Suprapubic skin (tissue), 4 donors: ENCODE data around the gene IMPA2. TPM values are rescaled to one million over a fixed set of nuclear protein-coding genes. Genes with fewer than 3 reads are reported as not detected.
"Not testable (repeated sequence)": the region's sequence is repeated elsewhere in the genome, so short reads cannot be mapped to it uniquely, and the experiment has no call there.

Experiments
- DNase-seq, 2 donors: peaks; one replicate each; pipeline ENCODE4 v3.0.0-alpha.2; 2019; ENCODE audit warnings: low spot score in 2 of 2
- H3K27ac ChIP-seq: fragments of 200-600 bp; sonication (generic); one replicate; pipeline ENCODE4 v1.5.1; 2019
- H3K27me3 ChIP-seq: fragments of 200-600 bp; sonication (generic); one replicate; pipeline ENCODE4 v1.5.1; 2019
- H3K36me3 ChIP-seq: fragments of 200-600 bp; sonication (generic); one replicate; pipeline ENCODE4 v1.5.1; 2019
- H3K4me1 ChIP-seq: fragments of 200-600 bp; sonication (generic); one replicate; pipeline ENCODE4 v1.5.1; 2019
- H3K4me3 ChIP-seq: fragments of 200-600 bp; sonication (generic); one replicate; pipeline ENCODE4 v1.5.1; 2019; ENCODE audit warnings: mild to moderate bottlenecking
- H3K9me3 ChIP-seq: fragments of 200-600 bp; sonication (generic); one replicate; pipeline ENCODE4 v1.5.1; 2019
- CTCF ChIP-seq, 2 donors: fragments of 200-600 bp in 1 of 2; fragments of 450-650 bp in 1 of 2; sonication (generic) in 1 of 2; IDR thresholded peaks; one replicate each; pipeline ENCODE4 v1.5.1; 2016 to 2019; ENCODE audit warnings: antibody characterized with exemption in 2 of 2, mild to moderate bottlenecking in 1 of 2, moderate library complexity in 1 of 2
- EP300 ChIP-seq: sonication (generic); formaldehyde crosslinking; IDR thresholded peaks from one replicate; pipeline ENCODE4 v1.6.1; 2017; ENCODE audit warnings: antibody characterized with exemption
- POLR2A ChIP-seq, 2 donors: fragments of 450-650 bp; IDR thresholded peaks; one replicate each; pipeline ENCODE4 v1.6.1; 2017; ENCODE audit warnings: antibody characterized with exemption in 2 of 2, mild to moderate bottlenecking in 2 of 2, moderate library complexity in 2 of 2
- POLR2AphosphoS5 ChIP-seq, 3 donors: sonication (generic); formaldehyde crosslinking; IDR thresholded peaks; one replicate each; pipeline ENCODE4 v1.6.1; 2017; ENCODE audit warnings: antibody characterized with exemption in 3 of 3
- WGBS: methylation state at CpG from one replicate; pipeline ENCODE4 v1.1.5; 2018; 5-methylcytosine and 5-hydroxymethylcytosine counted together
- total RNA-seq, 4 donors: library from RNA; depleted of rRNA; stranded (reverse); fragments of >200 nt; gene quantifications; one replicate each; pipeline ENCODE4 v1.1.0, GENCODE V29; 2016

Gene IMPA2
- total RNA-seq, 4 donors from 2014 or later, result 234 to 396 (median 363) TPM

- TF ChIP-seq POLR2AphosphoS5 (IDR thresholded peaks at IDR 0.05), result no peak
- TF ChIP-seq EP300, result no peak
- no peak for TF ChIP-seq CTCF (IDR thresholded peaks at IDR 0.05)
- no peak for TF ChIP-seq POLR2A (IDR thresholded peaks at IDR 0.05)
- no peak for DNase-seq
- Histone ChIP-seq H3K9me3 (no peaks in the 10 kb centered on the region), H3K27me3 (no peaks in the 10 kb centered on the region), H3K4me3 (no peak overlapping the region), H3K27ac (no peak overlapping the region), H3K4me1 (peaks cover 31% of the 10 kb centered on the region), H3K36me3 (no peaks in the 10 kb centered on the region)
- WGBS, result 63% methylated on average over 5 of the region's 5 CpGs
Observed at GRCh38 chr18:11944786-11945185, 36.5 kb upstream of the IMPA2 start.

- peak in 1 of 2 donors; percentile 73 for DNase-seq
Observed at GRCh38 chr18:11945834-11946659, 35.3 kb upstream of the IMPA2 start.

GRCh38 chr18:11946756-11947155 is 34.6 kb upstream of the IMPA2 start:
- TF ChIP-seq CTCF (IDR thresholded peaks at IDR 0.05), result no peak
- no peak for TF ChIP-seq EP300
- no peak for TF ChIP-seq POLR2AphosphoS5 (IDR thresholded peaks at IDR 0.05)
- TF ChIP-seq POLR2A (IDR thresholded peaks at IDR 0.05), result no peak
- H3K4me1 ChIP-seq, result peaks cover 31% of the 10 kb centered on the region
- H3K27ac ChIP-seq, result peak overlapping the region; percentile 91
- 23% methylated on average over 3 of the region's 3 CpGs for WGBS
- no peaks in the 10 kb centered on the region for H3K9me3 ChIP-seq
- no peaks in the 10 kb centered on the region for H3K27me3 ChIP-seq
- no peak for DNase-seq
- no peaks in the 10 kb centered on the region for H3K36me3 ChIP-seq
- H3K4me3 ChIP-seq, result peak overlapping the region; percentile 61

More at GRCh38 chr18:11945834-11946659, 35.3 kb upstream of the IMPA2 start:
- H3K4me3 ChIP-seq, H3K27me3 ChIP-seq, H3K9me3 ChIP-seq, H3K36me3 ChIP-seq: not testable (repeated sequence)
- WGBS, result 75% methylated on average over 21 of the region's 22 CpGs
- H3K4me1 ChIP-seq, result peaks cover 31% of the 10 kb centered on the region
- peak overlapping the region; percentile 91 for H3K27ac ChIP-seq

GRCh38 chr18:11947214-11948191 is 33.8 kb upstream of the IMPA2 start:
- peak overlapping the region; percentile 91 for H3K27ac ChIP-seq
- peak; percentile 93 to 94 for DNase-seq
- WGBS, result 6% methylated on average over 31 of the region's 55 CpGs

More at GRCh38 chr18:11947214-11948191, 33.8 kb upstream of the IMPA2 start:
- Histone ChIP-seq H3K4me3 (peak overlapping the region; percentile 61), H3K9me3 (no peaks in the 10 kb centered on the region), H3K36me3 (no peaks in the 10 kb centered on the region), H3K4me1 (peaks cover 31% of the 10 kb centered on the region), H3K27me3 (no peaks in the 10 kb centered on the region)
- TF ChIP-seq POLR2A (IDR thresholded peaks at IDR 0.05) (peak in 1 of 2 donors; percentile 50), EP300 (no peak), CTCF (IDR thresholded peaks at IDR 0.05) (no peak), POLR2AphosphoS5 (IDR thresholded peaks at IDR 0.05) (peak in 1 of 3 donors; percentile 49)
